GM19351 (cell line): ENCODE results near the gene FBXO10.

Experiments used
- ATAC-seq: cut with Tn5 transposase; IDR thresholded peaks from one replicate; pipeline ENCODE4 v1.9.1; 2021; ENCODE audit warnings: mild to moderate bottlenecking, moderate library complexity; ENCODE audit not compliant: unreplicated experiment

The FBXO10 gene

GRCh38 chr9:37551888-37552287, 24.3 kb downstream of the FBXO10 start:
- ATAC-seq = no peak

GRCh38 chr9:37551468-37551867, 24.7 kb downstream of the FBXO10 start:
- ATAC-seq = no peak

GRCh38 chr9:37550781-37551180, 25.4 kb downstream of the FBXO10 start:
- no peak for ATAC-seq

GRCh38 chr9:37549527-37549926, 26.7 kb downstream of the FBXO10 start:
- no peak for ATAC-seq

- ATAC-seq = no peak
Measured at GRCh38 chr9:37547328-37547878, 28.8 kb downstream of the FBXO10 start.

GRCh38 chr9:37543468-37543867, 32.7 kb downstream of the FBXO10 start:
- no peak for ATAC-seq

GRCh38 chr9:37542895-37543294, 33.3 kb downstream of the FBXO10 start:
- ATAC-seq = no peak

- no peak for ATAC-seq
Measured at GRCh38 chr9:37542488-37542887, 33.7 kb downstream of the FBXO10 start.

GRCh38 chr9:37541465-37541864, 34.7 kb downstream of the FBXO10 start:
- no peak for ATAC-seq

GRCh38 chr9:37540634-37541033, 35.5 kb downstream of the FBXO10 start:
- ATAC-seq = no peak

GRCh38 chr9:37539634-37540033, 36.5 kb downstream of the FBXO10 start:
- ATAC-seq = no peak

- ATAC-seq = no peak
Measured at GRCh38 chr9:37538099-37538498, 38.1 kb downstream of the FBXO10 start.

GRCh38 chr9:37534901-37535300, 41.3 kb downstream of the FBXO10 start:
- ATAC-seq = no peak

- no peak for ATAC-seq
Measured at GRCh38 chr9:37534412-37534811, 41.8 kb downstream of the FBXO10 start.

GRCh38 chr9:37531699-37532098, 44.5 kb downstream of the FBXO10 start:
- ATAC-seq = peak; percentile 78

- peak; percentile 60 for ATAC-seq
Measured at GRCh38 chr9:37528652-37529471, 47.3 kb downstream of the FBXO10 start.

- ATAC-seq = no peak
Measured at GRCh38 chr9:37523916-37524315, 52.3 kb downstream of the FBXO10 start.

- ATAC-seq = no peak
Measured at GRCh38 chr9:37522971-37523370, 53.2 kb downstream of the FBXO10 start.

- no peak for ATAC-seq
Measured at GRCh38 chr9:37521111-37521510, 55.1 kb downstream of the FBXO10 start.

GRCh38 chr9:37520641-37521040, 55.5 kb downstream of the FBXO10 start:
- no peak for ATAC-seq

- no peak for ATAC-seq
Measured at GRCh38 chr9:37517923-37518322, 58.3 kb downstream of the FBXO10 start.

- ATAC-seq = no peak
Measured at GRCh38 chr9:37515620-37516258, 60.4 kb downstream of the FBXO10 start.
